DOHH2 (cell line): ENCODE data around the gene HAND1.

Source experiments
- H3F3A ChIP-seq: fragments of 200-600 bp; sonication (generic), shearing (Covaris generic); 2 replicates; pipeline ENCODE4 v1.6.0; 2016; ENCODE audit warnings: antibody characterized with exemption, mild to moderate bottlenecking; ENCODE audit not compliant: control insufficient read depth, insufficient read depth
- H3K27ac ChIP-seq: fragments of 200-600 bp; sonication (generic); 2 replicates; pipeline ENCODE4 v1.5.1; 2014; ENCODE audit warnings: low read depth, mild to moderate bottlenecking, low read length, moderate library complexity
- H3K27me3 ChIP-seq: fragments of 200-600 bp; sonication (generic); 2 replicates; pipeline ENCODE4 v1.6.1; 2014; ENCODE audit warnings: mild to moderate bottlenecking, low read length, mixed read lengths; ENCODE audit not compliant: control insufficient read depth
- H3K36me3 ChIP-seq: fragments of 200-600 bp; sonication (generic); 2 replicates; pipeline ENCODE4 v1.6.1; 2014; ENCODE audit warnings: mild to moderate bottlenecking, low read length, moderate library complexity, mixed read lengths; ENCODE audit not compliant: control insufficient read depth
- H3K4me1 ChIP-seq: fragments of 200-600 bp; sonication (generic); 2 replicates; pipeline ENCODE4 v1.6.1; 2014; ENCODE audit warnings: mild to moderate bottlenecking, low read length, mixed read lengths; ENCODE audit not compliant: control insufficient read depth
- H3K4me2 ChIP-seq: fragments of 200-600 bp; sonication (generic); 2 replicates; pipeline ENCODE4 v1.6.0; 2014; ENCODE audit warnings: mild to moderate bottlenecking, low read length, moderate library complexity
- H3K4me3 ChIP-seq: fragments of 200-600 bp; sonication (generic); 2 replicates; pipeline ENCODE4 v1.5.1; 2014; ENCODE audit warnings: mild to moderate bottlenecking, low read length, mixed read lengths
- H3K79me2 ChIP-seq: fragments of 200-600 bp; sonication (generic); 2 replicates; pipeline ENCODE4 v1.6.1; 2014; ENCODE audit warnings: mild to moderate bottlenecking, low read length, mixed read lengths; ENCODE audit not compliant: control insufficient read depth
- H3K9me2 ChIP-seq: fragments of 200-600 bp; sonication (generic); replicated peaks from 2 replicates; pipeline ENCODE4 v1.6.1; 2014; ENCODE audit warnings: mild to moderate bottlenecking, low read length, mixed read lengths; ENCODE audit not compliant: control insufficient read depth
- H3K9me3 ChIP-seq: fragments of 200-600 bp; sonication (generic); 2 replicates; pipeline ENCODE4 v1.6.1; 2014; ENCODE audit warnings: antibody characterized with exemption, low read length, mixed read lengths; ENCODE audit not compliant: control insufficient read depth, insufficient read depth
- H4K20me1 ChIP-seq: fragments of 200-600 bp; sonication (generic); 2 replicates; pipeline ENCODE4 v1.6.0; 2014; ENCODE audit warnings: low read depth, mild to moderate bottlenecking, antibody characterized with exemption, low read length, moderate library complexity; ENCODE audit not compliant: control insufficient read depth, insufficient read depth
- CTCF ChIP-seq: fragments of 200-600 bp; sonication (generic); IDR thresholded peaks from one replicate; pipeline ENCODE4 v1.5.1; 2014; ENCODE audit warnings: antibody characterized with exemption, mild to moderate bottlenecking, low read depth, low read length; ENCODE audit not compliant: poor library complexity, severe bottlenecking
- EZH2phosphoT487 ChIP-seq: fragments of 200-600 bp; sonication (generic); IDR thresholded peaks from 2 replicates; pipeline ENCODE4 v1.6.1; 2017; ENCODE audit warnings: borderline replicate concordance, mild to moderate bottlenecking, antibody characterized with exemption, low read length, moderate library complexity, mixed read lengths

Gene HAND1

GRCh38 chr5:154505567-154505966, 27.5 kb upstream of the HAND1 start:
- peaks cover 2% of the 10 kb centered on the region for H3K27me3 ChIP-seq

GRCh38 chr5:154503698-154504039, 25.6 kb upstream of the HAND1 start:
- Histone ChIP-seq H3K27ac (no peak overlapping the region), H3K9me2 (no peaks in the 10 kb centered on the region), H3K79me2 (no peaks in the 10 kb centered on the region), H4K20me1 (no peaks in the 10 kb centered on the region; the same call in 1 of the 2 replicates), H3K27me3 (peaks cover 4% of the 10 kb centered on the region), H3K36me3 (no peaks in the 10 kb centered on the region), H3K4me1 (peaks cover 9% of the 10 kb centered on the region; the same call in 1 of the 2 replicates), H3K9me3 (no peaks in the 10 kb centered on the region), H3K4me3 (no peak overlapping the region), H3K4me2 (no peak overlapping the region), H3F3A (no peaks in the 10 kb centered on the region)
- no peak for TF ChIP-seq CTCF
- TF ChIP-seq EZH2phosphoT487 = no peak

More at GRCh38 chr5:154505567-154505966, 27.5 kb upstream of the HAND1 start:
- Histone ChIP-seq H3K9me3 (no peaks in the 10 kb centered on the region), H4K20me1 (no peaks in the 10 kb centered on the region; the same call in 1 of the 2 replicates), H3K79me2 (no peaks in the 10 kb centered on the region), H3K4me3 (no peak overlapping the region), H3F3A (no peaks in the 10 kb centered on the region), H3K27ac (no peak overlapping the region), H3K9me2 (no peaks in the 10 kb centered on the region), H3K36me3 (no peaks in the 10 kb centered on the region), H3K4me1 (peaks cover 9% of the 10 kb centered on the region; the same call in 1 of the 2 replicates), H3K4me2 (no peak overlapping the region)
- TF ChIP-seq CTCF (no peak), EZH2phosphoT487 (no peak)

- Histone ChIP-seq H3K4me2 (no peak overlapping the region), H3K27ac (no peak overlapping the region)
- no peak for TF ChIP-seq CTCF
- TF ChIP-seq EZH2phosphoT487 = no peak
Observed at GRCh38 chr5:154502180-154502579, 24.2 kb upstream of the HAND1 start.

More at GRCh38 chr5:154502180-154502579, 24.2 kb upstream of the HAND1 start:
- no peaks in the 10 kb centered on the region for H3K9me3 ChIP-seq
- H3K27me3 ChIP-seq = peaks cover 4% of the 10 kb centered on the region
- H3K9me2 ChIP-seq = no peaks in the 10 kb centered on the region
- no peaks in the 10 kb centered on the region for H4K20me1 ChIP-seq
- no peaks in the 10 kb centered on the region for H3K79me2 ChIP-seq
- H3F3A ChIP-seq = no peaks in the 10 kb centered on the region
- H3K36me3 ChIP-seq = no peaks in the 10 kb centered on the region
- H3K4me3 ChIP-seq = no peak overlapping the region
- peaks cover 9% of the 10 kb centered on the region; the same call in 1 of the 2 replicates for H3K4me1 ChIP-seq
